GM04503 (cell line): ENCODE results near the gene IQSEC3.
"Not testable (repeated sequence)": the region's sequence is repeated elsewhere in the genome, so short reads cannot be mapped to it uniquely, and the experiment has no call there.

Experiments
- DNase-seq: peaks from one replicate; pipeline ENCODE4 v3.0.0-alpha.2; 2012; ENCODE audit warnings: low read depth

IQSEC3 gene

GRCh38 chr12:66428-66781 lies at the start of gene IQSEC3:
IQSEC3 (plus strand) TSS chr12:66767; CDS start chr12:66883, 116 bp downstream.
- DNase-seq: not testable (repeated sequence)

GRCh38 chr12:17370-18340 lies 48.9 kb upstream of the IQSEC3 start:
- not testable (repeated sequence) for DNase-seq

GRCh38 chr12:18821-19567 lies 47.6 kb upstream of the IQSEC3 start:
- not testable (repeated sequence) for DNase-seq

GRCh38 chr12:19906-20305 lies 46.7 kb upstream of the IQSEC3 start:
- DNase-seq: not testable (repeated sequence)

GRCh38 chr12:20757-21156 lies 45.8 kb upstream of the IQSEC3 start:
- no peak for DNase-seq

GRCh38 chr12:21301-22189 lies 45.0 kb upstream of the IQSEC3 start:
- DNase-seq: no peak

GRCh38 chr12:22190-22529 lies 44.4 kb upstream of the IQSEC3 start:
- DNase-seq: no peak

- no peak for DNase-seq
Observed at GRCh38 chr12:22530-23201, 43.9 kb upstream of the IQSEC3 start.

- not testable (repeated sequence) for DNase-seq
Observed at GRCh38 chr12:27904-28303, 38.7 kb upstream of the IQSEC3 start.

- not testable (repeated sequence) for DNase-seq
Observed at GRCh38 chr12:38775-39174, 27.8 kb upstream of the IQSEC3 start.

- DNase-seq: not testable (repeated sequence)
Observed at GRCh38 chr12:39555-40265, 26.9 kb upstream of the IQSEC3 start.

GRCh38 chr12:44352-44751 lies 22.2 kb upstream of the IQSEC3 start:
- DNase-seq: not testable (repeated sequence)

- DNase-seq: not testable (repeated sequence)
Observed at GRCh38 chr12:45235-45990, 21.2 kb upstream of the IQSEC3 start.

- DNase-seq: not testable (repeated sequence)
Observed at GRCh38 chr12:45991-46358, 20.6 kb upstream of the IQSEC3 start.

- not testable (repeated sequence) for DNase-seq
Observed at GRCh38 chr12:46542-46941, 20.0 kb upstream of the IQSEC3 start.

- not testable (repeated sequence) for DNase-seq
Observed at GRCh38 chr12:47699-48226, 18.8 kb upstream of the IQSEC3 start.

GRCh38 chr12:49149-49548 lies 17.4 kb upstream of the IQSEC3 start:
- not testable (repeated sequence) for DNase-seq

GRCh38 chr12:51087-51486 lies 15.5 kb upstream of the IQSEC3 start:
- not testable (repeated sequence) for DNase-seq

- not testable (repeated sequence) for DNase-seq
Observed at GRCh38 chr12:51962-52361, 14.6 kb upstream of the IQSEC3 start.
